Endothelial cell of umbilical vein (primary cell): ENCODE data around the gene OR10H3. TPM values are rescaled to one million over a fixed set of nuclear protein-coding genes. Genes with fewer than 3 reads are reported as not detected.

Experiments
- BruUV-seq: library from RNA; stranded (reverse); fragments of 400-500 nt; replicated peaks from 2 replicates; lab custom pipeline; 2021; lab: Mats Ljungman, UMichigan
- CTCF ChIA-PET: fragments of 300-600, 350-600 bp; sonication (Branson Sonifier 250); formaldehyde crosslinking; loops from one replicate; lab custom pipeline; 2021; ENCODE audit warnings: antibody characterized with exemption, inconsistent platforms; lab: Charles Lee
- POLR2A ChIA-PET: fragments of 300-600, 350-600 bp; sonication (Branson Sonifier 250); formaldehyde crosslinking; loops from one replicate; lab custom pipeline; 2021; ENCODE audit warnings: antibody characterized with exemption, inconsistent platforms; lab: Charles Lee
- DNase-seq: peaks from one replicate; pipeline ENCODE4 v3.0.0-alpha.2; 2011; ENCODE audit warnings: low read depth, low spot score
- FAIRE-seq: peaks from 2 replicates; lab custom pipeline; 2011; peaks lifted over from hg19 to GRCh38; lab: Jason Lieb, UNC
- H2AFZ ChIP-seq: 2 replicates; pipeline ENCODE4 v1.6.0; 2012; ENCODE audit warnings: low read depth, low read length, control low read depth, inconsistent platforms
- H3K27ac ChIP-seq: 2 replicates; pipeline ENCODE4 v1.5.1; 2011; ENCODE audit warnings: low read depth, mild to moderate bottlenecking, control low read depth, low read length, moderate library complexity; ENCODE audit not compliant: insufficient read depth
- H3K27me3 ChIP-seq, 2 experiments: 2 replicates each; pipeline versions ENCODE4 v1.6.0 to v1.6.1; 2011; ENCODE audit warnings: low read length in 2 of 2, mixed read lengths in 1 of 2; ENCODE audit not compliant: control insufficient read depth in 2 of 2, insufficient read depth in 2 of 2
- H3K36me3 ChIP-seq, 2 experiments: 2 replicates in 1 of 2; 3 replicates in 1 of 2; pipeline ENCODE4 v1.5.1; 2011; ENCODE audit warnings: low read length in 2 of 2, mild to moderate bottlenecking in 1 of 2, moderate library complexity in 1 of 2; ENCODE audit not compliant: control insufficient read depth in 2 of 2, insufficient read depth in 2 of 2; ENCODE audit errors: extremely low read depth in 1 of 2
- H3K4me1 ChIP-seq: 3 replicates; pipeline ENCODE4 v1.5.1; 2011; ENCODE audit warnings: mild to moderate bottlenecking, low read length; ENCODE audit not compliant: control insufficient read depth, insufficient read depth; ENCODE audit errors: extremely low read depth
- H3K4me2 ChIP-seq: 2 replicates; pipeline ENCODE4 v1.6.1; 2011; ENCODE audit warnings: low read length, control low read depth, mixed read lengths; ENCODE audit not compliant: insufficient read depth
- H3K4me3 ChIP-seq, 3 experiments: fragments of 200-600 bp in 1 of 3; sonication (generic), shearing (Covaris generic) in 1 of 3; replicated peaks in 1 of 3; 2 replicates each; pipeline ENCODE4 v1.5.1; 2011 to 2016; ENCODE audit warnings: control low read depth in 3 of 3, low read length in 3 of 3, mild to moderate bottlenecking in 2 of 3, inconsistent platforms in 1 of 3, low read depth in 1 of 3, moderate library complexity in 1 of 3; ENCODE audit not compliant: insufficient read depth in 1 of 3
- H3K79me2 ChIP-seq: 2 replicates; pipeline ENCODE4 v1.6.0; 2012; ENCODE audit warnings: low read length, inconsistent platforms; ENCODE audit not compliant: control insufficient read depth, insufficient read depth
- H3K9ac ChIP-seq: replicated peaks from 2 replicates; pipeline ENCODE3; 2011; ENCODE audit warnings: low read length, control low read depth; ENCODE audit not compliant: insufficient read depth; ENCODE audit errors: extremely low read depth
- H3K9me1 ChIP-seq: replicated peaks from 3 replicates; pipeline ENCODE4 v1.6.0; 2011; ENCODE audit warnings: mild to moderate bottlenecking, low read length; ENCODE audit not compliant: control insufficient read depth, insufficient read depth; ENCODE audit errors: extremely low read depth
- H3K9me3 ChIP-seq: replicated peaks from 2 replicates; pipeline ENCODE4 v1.5.1; 2012; ENCODE audit warnings: low read length, inconsistent platforms; ENCODE audit not compliant: control insufficient read depth, insufficient read depth
- H4K20me1 ChIP-seq: replicated peaks from 2 replicates; pipeline ENCODE3; 2011; ENCODE audit warnings: mild to moderate bottlenecking, low read length; ENCODE audit not compliant: control insufficient read depth, insufficient read depth; ENCODE audit errors: extremely low read depth
- EZH2 ChIP-seq: IDR thresholded peaks from 2 replicates; pipeline ENCODE4 v1.6.1; 2012; ENCODE audit warnings: borderline replicate concordance, low read depth, mild to moderate bottlenecking, moderate library complexity, low read length, inconsistent platforms; ENCODE audit not compliant: severe bottlenecking
- FOS ChIP-seq: IDR thresholded peaks from 2 replicates; pipeline ENCODE4 v1.6.1; 2011; ENCODE audit warnings: mild to moderate bottlenecking, low read length, moderate library complexity, borderline replicate concordance; ENCODE audit not compliant: insufficient read depth
- GATA2 ChIP-seq: IDR thresholded peaks from 2 replicates; pipeline ENCODE4 v1.7.0; 2011; ENCODE audit warnings: low read depth, mild to moderate bottlenecking, moderate library complexity, mixed read lengths, low read length; ENCODE audit not compliant: insufficient read length, insufficient read depth
- JUN ChIP-seq: IDR thresholded peaks from 2 replicates; pipeline ENCODE4 v1.6.1; 2011; ENCODE audit warnings: borderline replicate concordance, low read depth; ENCODE audit not compliant: insufficient read length, insufficient read depth
- MYC ChIP-seq: IDR thresholded peaks from one replicate; pipeline ENCODE4 v1.6.1; 2011; ENCODE audit warnings: mild to moderate bottlenecking, low read depth, low read length
- POLR2A ChIP-seq: IDR thresholded peaks from 2 replicates; pipeline ENCODE4 v1.6.1; 2012; ENCODE audit warnings: low read depth, mild to moderate bottlenecking, control low read depth, low read length
- POLR2AphosphoS5 ChIP-seq: IDR thresholded peaks from 2 replicates; pipeline ENCODE4 v1.6.1; 2012; ENCODE audit warnings: low read depth, mild to moderate bottlenecking, control low read depth, low read length, moderate library complexity; ENCODE audit not compliant: insufficient read depth
- dilution Hi-C: fragments of 300-500 bp; cut with MboI; formaldehyde crosslinking; loops from one replicate; pipeline ENCODE4 v1.15.0; 2019; ENCODE audit warnings: low sequenced_read_pairs; ENCODE audit not compliant: extremely low pct_ligation_motif_present
- intact Hi-C: fragments of 100-400 bp; cut with micrococcal nuclease; formaldehyde crosslinking; loops from one replicate; pipeline ENCODE4 v1.10.0; 2022
- polyA plus RNA-seq, 4 experiments: library from polyadenylated mRNA; depleted of rRNA in 3 of 4; stranded (reverse) in 3 of 4; unstranded in 1 of 4; fragments of >200 nt; gene quantifications; 2 replicates each; pipeline versions ENCODE4 v1.2.1 to v1.2.3, GENCODE V29; 2011 to 2012; ENCODE audit warnings: missing spikeins in 1 of 4
- total RNA-seq: library from RNA; stranded (reverse); gene quantifications from 2 replicates; pipeline ENCODE4 v1.2.3, GENCODE V29; 2021
- TF ChIP-seq, protein P1 (sequence below): IDR thresholded peaks from 2 replicates; pipeline ENCODE4 v1.6.1; 2011; ENCODE audit not compliant: insufficient read depth, insufficient read length
- TF ChIP-seq, protein P2 (sequence below), 2 donors: IDR thresholded peaks; 1 replicate in 1 of 2; 2 replicates in 1 of 2; pipeline ENCODE4 v1.5.1; 2011; ENCODE audit warnings: low read length in 2 of 2, mild to moderate bottlenecking in 2 of 2, moderate library complexity in 2 of 2, control low read depth in 1 of 2, inconsistent platforms in 1 of 2, low read depth in 1 of 2; ENCODE audit not compliant: insufficient read depth in 1 of 2; ENCODE audit errors: extremely low read depth in 1 of 2

The OR10H3 gene
- total and polyA plus RNA-seq, 2 donors (not counting 3 experiments of a cell fraction or from before 2014, with no cell fraction given) = not detected

DNA sequence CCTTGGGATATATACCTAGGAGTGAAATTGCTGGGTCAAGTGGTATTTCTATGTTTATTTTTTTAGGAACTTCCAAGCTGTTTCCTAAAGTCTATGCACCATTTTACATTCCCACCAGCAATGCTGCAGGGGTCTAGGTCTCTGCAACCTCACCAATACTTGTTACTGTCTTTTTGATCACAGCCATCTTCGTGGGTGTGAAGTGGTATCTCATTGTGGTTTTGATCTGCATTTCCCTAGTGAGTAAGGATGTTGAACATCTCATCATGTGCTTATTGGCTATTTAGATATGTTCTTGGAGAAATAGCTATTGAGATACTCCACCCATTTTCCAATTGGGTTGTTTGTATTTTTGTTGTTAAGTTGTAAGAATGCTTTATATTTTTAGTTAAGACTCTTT is 7.2 kb upstream of the OR10H3 start:
- Histone ChIP-seq H3K4me3 (no peak overlapping the region), H3K27me3 (no peaks in the 10 kb centered on the region), H3K9me3 (no peaks in the 10 kb centered on the region), H3K4me1 (no peaks in the 10 kb centered on the region), H3K4me2 (no peak overlapping the region), H4K20me1 (no peaks in the 10 kb centered on the region), H3K79me2 (no peaks in the 10 kb centered on the region), H2AFZ (no peak overlapping the region), H3K27ac (no peak overlapping the region), H3K9ac (no peak overlapping the region), H3K9me1 (no peaks in the 10 kb centered on the region), H3K36me3 (no peaks in the 10 kb centered on the region)
- intact Hi-C loops (no loop called here), dilution Hi-C loops (no loop called here)
- no peak for TF ChIP-seq JUN
- no peak for TF ChIP-seq MYC
- no peak for TF ChIP-seq FOS
- TF ChIP-seq GATA2 = no peak
- TF ChIP-seq EZH2 = no peak
- TF ChIP-seq, protein P1, sequence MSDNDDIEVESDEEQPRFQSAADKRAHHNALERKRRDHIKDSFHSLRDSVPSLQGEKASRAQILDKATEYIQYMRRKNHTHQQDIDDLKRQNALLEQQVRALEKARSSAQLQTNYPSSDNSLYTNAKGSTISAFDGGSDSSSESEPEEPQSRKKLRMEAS = no peak
- no peak for TF ChIP-seq POLR2AphosphoS5
- TF ChIP-seq POLR2A = no peak
- TF ChIP-seq, protein P2, sequence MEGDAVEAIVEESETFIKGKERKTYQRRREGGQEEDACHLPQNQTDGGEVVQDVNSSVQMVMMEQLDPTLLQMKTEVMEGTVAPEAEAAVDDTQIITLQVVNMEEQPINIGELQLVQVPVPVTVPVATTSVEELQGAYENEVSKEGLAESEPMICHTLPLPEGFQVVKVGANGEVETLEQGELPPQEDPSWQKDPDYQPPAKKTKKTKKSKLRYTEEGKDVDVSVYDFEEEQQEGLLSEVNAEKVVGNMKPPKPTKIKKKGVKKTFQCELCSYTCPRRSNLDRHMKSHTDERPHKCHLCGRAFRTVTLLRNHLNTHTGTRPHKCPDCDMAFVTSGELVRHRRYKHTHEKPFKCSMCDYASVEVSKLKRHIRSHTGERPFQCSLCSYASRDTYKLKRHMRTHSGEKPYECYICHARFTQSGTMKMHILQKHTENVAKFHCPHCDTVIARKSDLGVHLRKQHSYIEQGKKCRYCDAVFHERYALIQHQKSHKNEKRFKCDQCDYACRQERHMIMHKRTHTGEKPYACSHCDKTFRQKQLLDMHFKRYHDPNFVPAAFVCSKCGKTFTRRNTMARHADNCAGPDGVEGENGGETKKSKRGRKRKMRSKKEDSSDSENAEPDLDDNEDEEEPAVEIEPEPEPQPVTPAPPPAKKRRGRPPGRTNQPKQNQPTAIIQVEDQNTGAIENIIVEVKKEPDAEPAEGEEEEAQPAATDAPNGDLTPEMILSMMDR (IDR thresholded peaks at IDR 0.05; ENCODE audit: extremely low read depth in 1 of 2, insufficient read depth in 1 of 2, low read depth in 1 of 2, low read length in 2 of 2) = no peak
- FAIRE-seq (no peak), DNase-seq (no peak)
- ChIA-PET POLR2A (no interaction called here), CTCF (no interaction called here)
- no TSS peak for BruUV-seq
